ENCODE data around the gene SAP25.

GRCh38 chr7:100555701-100556100, 18.0 kb downstream of the SAP25 start:
- TF ChIP-seq BHLHE40 (IDR thresholded peaks at IDR 0.05; ENCODE audit: borderline replicate concordance) (no peak), SP1 (IDR thresholded peaks at IDR 0.05) (no peak), FOXM1 (IDR thresholded peaks at IDR 0.05; ENCODE audit: borderline replicate concordance) (no peak), HDGF (IDR thresholded peaks at IDR 0.05; ENCODE audit: borderline replicate concordance) (no peak), ELF4 (IDR thresholded peaks at IDR 0.05) (no peak), NFRKB (IDR thresholded peaks at IDR 0.05) (no peak)

Data from HEK293T (cell line).